GM19043 (cell line): ENCODE measurements around the gene PTPRG.

Experiments used
- ATAC-seq: cut with Tn5 transposase; IDR thresholded peaks from one replicate; pipeline ENCODE4 v1.9.1; 2021; ENCODE audit warnings: low read depth; ENCODE audit not compliant: unreplicated experiment

PTPRG gene

DNA sequence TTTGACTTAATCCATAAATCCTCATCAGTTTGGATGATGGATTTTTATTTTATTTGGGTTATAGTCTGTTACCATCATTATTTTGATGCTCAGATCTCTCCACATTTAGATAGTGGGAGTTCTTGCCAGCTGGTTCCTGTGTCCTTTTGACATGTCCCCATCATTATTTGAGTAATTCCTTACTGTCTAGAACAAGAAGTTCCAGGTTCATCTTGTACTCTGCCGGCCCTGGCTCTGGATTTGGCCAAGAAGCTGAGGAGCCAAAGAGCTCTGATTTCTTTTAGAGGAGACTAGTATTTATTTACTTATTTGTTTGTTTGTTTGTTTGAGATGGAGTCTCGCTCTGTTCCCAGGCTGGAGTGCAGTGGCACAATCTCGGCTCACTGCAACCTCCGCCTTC is 54.3 kb downstream of the PTPRG start:
- no peak for ATAC-seq

DNA sequence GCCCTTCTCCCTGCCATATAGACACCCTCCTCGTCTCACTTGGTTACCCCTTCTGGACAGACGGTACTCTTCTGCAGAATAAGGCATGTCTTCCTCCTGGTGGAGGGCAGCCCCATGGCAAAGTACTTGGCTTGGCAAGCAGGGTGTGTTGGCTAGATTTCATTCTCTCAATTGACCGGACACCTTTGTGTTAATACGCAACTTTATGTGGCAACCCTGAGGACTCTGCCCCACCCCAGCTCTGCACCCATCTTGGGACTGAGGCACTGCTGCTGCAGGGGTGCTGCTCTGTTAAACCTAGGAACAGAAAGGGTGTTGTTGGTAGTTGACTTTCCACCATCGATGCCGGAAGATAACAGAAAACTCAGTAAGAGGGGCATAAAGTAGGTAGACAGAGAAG is 55.2 kb downstream of the PTPRG start:
- ATAC-seq: no peak

DNA sequence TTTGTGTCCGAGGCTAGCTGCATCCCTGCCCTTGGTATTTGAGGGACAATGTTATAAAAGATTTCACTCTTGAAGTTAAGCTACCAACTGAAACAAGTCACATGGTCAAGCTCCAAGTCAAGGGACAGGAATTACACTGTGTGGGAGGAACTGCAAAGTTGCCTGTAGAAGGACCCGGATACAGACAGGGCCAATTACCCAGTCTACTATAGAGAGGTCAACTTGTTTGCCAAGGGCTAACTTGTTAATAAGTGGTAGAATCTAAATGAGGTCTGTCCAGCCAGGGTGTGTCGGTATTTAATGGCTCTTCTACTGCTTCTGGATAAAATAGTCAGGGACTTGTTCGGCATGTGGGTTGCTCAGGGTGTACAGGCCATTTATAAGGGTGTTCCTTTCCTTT is 55.7 kb downstream of the PTPRG start:
- ATAC-seq: no peak

DNA sequence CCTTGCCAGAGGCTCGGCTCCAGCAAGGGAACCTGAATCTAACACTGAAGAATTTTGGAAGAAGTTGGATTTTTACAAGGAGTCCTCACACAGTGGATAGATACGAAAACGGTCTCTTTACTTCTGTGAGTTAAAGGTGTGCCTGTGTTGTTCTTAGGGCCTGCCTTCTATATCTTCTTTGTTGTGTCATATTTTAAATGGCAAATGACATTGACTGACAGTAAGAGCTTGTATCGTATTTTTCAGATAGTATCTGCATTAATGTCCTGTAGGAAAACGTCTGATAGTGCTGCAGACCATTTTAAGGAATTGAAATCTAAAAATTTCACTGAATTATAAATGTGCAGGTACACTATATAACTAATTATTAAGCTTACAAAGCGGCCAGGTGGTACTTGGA is 56.3 kb downstream of the PTPRG start:
- no peak for ATAC-seq

DNA sequence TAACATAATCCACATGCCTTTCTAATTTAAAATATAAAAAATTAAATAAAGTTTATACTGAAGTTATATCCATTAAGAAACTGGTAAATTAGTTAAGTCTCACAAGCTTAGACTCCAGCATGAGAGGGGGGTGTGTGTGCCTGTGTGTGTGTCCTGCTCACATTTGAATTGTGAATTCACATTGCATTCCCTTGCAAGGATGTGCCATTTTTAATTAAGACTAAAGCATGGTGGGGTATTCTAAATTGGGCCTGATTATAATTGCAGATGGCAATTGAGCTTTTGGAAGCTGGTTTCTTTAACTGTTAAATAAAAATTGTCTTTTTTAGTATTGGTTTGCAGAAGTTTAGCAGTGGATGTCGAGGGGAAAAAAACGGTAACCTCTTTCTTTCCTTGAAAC is 56.9 kb downstream of the PTPRG start:
- ATAC-seq: no peak

DNA sequence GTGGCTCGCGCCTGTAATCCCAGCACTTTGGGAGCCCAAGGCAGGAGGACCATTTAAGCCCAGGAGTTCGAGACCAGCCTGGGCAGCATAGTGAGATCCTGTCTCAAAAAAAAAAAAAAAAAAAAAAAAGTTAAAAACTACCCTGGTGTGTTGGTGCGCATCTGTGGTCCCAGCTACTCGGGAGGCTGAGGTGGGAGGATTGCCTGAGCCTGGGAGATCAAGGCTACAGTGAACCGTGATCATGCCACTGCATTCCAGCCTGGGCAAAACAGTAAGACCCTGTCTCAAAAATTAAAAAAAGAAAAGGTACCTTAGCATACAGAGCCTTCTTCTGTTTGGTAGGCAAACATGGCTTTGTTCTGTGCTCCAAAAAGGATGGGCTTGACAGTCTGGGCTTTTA is 57.5 kb downstream of the PTPRG start:
- no peak for ATAC-seq

DNA sequence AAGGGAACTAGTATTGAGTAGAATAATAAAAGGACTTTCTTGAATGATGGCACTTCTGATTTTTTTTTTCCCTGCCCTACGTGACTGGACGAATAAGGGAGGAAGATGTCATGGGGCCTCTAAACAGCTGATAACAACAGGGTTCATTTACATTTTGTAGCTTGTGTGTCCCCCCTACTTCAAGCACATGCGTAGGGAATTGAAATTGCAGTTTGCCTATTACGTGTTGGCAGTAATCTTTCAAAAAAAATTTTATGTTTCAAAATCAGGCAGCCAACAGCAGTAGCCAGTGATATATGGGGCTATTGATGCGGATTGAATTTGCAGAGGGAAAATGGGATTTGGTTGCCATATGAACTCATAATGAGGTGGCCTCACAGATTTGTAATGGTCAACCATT is 58.7 kb downstream of the PTPRG start:
- no peak for ATAC-seq

DNA sequence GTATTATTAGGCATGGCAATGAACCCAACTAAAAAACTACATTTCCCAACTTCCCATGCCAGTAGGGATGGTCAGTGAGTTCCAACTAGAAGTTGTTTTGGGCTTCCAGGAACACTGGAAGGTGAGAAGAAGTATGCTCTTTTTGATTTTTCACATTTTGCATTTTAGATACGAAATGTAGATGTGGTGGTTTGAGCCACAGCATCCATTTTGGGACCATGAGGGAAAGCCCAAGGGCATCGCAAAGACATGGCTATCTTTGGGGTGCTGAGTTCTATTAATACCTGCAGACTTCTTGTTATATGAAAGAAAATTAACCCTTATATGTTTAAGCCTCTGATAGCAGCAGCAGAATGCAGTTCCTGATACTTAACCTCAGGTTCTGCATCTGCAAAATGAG is 62.9 kb downstream of the PTPRG start:
- no peak for ATAC-seq

DNA sequence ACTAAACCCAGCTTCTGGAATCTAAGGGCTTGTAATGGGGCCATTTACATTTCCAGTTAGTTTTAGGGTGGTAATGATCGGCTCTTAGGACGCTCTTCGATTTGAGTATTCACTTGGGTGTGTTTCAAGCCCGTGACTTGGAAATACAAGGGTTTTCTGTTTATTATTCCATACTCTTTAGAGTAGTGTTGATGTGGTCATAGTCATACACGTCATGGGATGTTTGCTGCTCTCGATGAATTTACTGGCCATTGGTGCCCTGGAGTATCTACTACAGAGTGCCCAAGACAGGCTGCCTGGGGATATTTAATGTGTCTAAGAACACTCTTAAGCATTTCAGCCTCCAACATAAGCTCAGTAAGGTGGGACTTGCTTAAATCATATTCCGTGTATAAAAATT is 64.1 kb downstream of the PTPRG start:
- ATAC-seq: no peak

DNA sequence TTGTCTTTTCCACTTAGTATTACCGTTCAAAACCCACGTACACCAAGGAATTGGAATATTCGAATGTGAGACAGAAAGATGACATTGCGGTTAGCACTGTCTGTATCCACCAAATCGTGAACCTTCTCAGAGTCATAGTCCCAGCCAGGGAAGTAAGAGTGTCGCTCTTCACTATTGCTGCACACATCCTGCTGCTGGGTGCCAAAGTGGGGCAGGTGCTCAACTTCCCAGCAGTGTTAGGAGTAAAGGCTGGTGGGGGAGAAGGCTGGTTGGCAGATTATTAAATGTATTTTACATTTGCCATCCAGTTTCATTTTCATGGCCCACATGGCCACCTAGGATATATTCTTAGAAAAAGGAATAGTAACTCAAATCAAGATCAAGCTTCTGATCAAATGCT is 65.1 kb downstream of the PTPRG start:
- ATAC-seq: no peak

DNA sequence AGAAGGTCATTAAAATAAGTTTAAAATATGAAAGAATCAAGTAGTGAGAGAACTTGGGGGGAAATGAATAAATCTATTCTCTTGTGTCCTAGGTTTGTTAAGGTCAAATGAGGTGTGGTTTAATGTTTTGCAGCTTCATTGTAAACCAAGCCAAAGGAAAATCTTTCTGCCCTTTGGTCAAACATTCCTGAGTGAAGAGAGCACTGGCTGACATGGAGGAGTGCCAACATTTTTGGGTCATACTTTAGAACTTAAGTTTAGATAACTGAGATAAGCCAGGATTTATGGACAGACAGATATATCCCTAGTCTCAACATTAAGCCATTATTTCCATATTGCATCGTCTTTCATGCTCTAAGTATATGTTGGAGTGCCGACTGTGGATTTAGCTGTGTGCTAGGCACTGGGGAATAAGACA is 66.4 kb downstream of the PTPRG start:
- ATAC-seq: no peak

DNA sequence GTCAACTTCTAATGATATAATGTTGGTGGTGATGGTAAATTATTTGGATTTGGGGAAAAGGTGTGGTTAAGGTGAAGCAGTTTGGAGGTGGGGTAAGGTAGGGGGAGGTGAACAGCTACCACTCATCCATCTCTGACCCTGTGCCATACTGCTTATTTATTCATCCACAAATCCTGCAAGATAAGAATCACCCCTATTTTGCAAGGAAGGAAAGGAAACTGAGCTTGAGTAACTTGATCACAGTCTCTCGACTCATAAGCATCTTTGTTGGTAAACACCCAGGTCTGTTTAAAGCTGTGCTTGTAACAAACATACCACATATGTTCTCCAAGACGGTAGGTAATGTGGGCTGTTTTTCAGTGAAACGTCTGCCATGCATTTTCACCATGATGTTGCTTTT is 67.3 kb downstream of the PTPRG start:
- ATAC-seq: no peak

DNA sequence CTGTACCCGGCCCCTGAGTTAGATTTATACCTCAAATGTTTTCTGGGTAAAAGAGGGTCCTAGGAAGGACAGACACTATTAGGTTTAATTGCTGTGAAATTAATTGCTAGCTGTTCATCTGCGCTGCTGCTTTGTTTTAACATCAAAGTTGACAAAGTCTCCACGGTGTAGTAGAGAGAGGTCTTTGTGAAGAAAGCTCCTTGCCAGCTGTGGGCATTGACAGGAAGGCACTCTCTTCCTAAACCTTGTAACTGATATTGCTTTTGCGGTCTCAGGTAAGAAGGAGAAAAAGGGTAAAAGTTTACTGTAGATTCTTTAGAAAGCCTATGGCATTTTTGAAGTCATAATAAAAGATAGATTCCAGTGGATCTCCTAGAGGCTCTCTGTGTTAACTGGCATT is 68.1 kb downstream of the PTPRG start:
- ATAC-seq: no peak

DNA sequence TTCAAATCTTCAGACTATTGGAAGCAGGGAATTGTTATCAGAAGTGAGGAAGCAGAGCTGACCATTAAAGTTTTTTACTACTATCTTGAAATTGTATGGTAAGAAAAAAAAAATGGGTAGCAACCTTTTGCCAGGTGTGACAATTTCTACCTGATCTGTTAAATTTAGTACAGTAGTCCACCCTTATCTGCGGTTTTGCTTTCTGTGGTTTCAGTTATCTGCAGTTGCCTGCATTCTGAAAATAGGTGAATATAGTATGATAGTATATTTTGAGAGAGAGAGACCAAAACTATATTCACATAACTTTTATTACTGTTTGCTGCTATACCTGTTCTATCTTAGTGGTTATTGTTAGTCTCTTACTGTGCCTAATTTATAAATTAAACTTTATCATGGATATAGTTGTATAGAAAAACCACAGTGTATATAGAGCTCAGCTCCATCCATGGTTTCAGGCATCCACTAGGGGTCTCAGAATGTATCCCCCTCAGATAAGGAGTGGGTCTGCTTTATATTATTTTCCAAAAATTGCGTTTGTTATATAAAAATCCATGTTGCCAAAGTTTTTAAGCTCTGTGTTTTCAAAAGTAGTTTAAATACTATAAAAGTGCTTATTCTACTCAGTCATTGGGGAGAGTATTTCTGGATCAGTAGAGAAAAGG is 69.9 kb downstream of the PTPRG start:
- no peak for ATAC-seq

DNA sequence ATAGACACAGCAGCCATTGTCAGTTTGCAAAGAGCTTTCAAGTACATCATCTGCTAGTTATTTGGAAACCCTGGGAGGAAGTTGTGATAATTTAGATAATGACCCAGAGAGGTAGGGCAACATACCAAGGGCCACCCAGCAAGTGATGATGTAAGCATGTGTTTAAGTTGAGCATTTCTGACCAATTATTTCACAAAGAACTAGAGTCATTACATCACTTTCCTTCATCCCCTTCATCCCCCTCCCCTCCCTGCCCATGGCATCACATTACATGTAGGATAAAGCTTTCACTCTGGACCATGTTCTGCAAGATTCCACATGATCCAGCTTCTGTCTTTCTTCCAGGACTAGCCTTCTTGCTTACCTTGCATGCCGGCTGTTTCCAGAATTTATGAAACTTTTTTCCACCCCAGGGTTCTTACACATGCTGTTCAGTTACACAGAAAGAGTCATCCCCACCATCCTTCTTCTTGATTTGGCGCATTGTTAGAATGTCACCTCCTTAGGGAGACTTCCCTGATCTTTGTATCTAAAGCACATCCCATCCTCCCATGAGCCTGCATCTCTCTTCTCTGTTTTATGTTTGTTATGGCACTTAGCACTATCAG is 71.3 kb downstream of the PTPRG start:
- no peak for ATAC-seq

DNA sequence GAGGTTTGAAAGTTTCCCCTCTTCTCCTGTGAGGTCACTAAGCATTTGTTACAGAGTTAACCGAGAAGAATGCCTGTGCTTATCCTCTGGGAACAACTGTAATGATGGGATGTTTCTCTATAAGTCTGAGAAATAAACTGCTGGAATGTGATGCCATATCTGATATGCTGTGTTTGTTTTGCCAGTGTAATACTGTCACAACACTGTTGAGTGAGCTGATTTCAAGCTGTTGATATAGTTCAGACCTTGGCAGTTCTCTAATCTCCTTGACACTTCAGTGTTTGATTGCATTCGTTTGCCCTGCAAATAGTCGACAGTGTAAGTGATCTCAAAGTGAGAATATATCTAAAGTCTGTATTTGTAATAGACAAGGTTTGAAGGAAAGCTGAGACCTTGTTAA is 73.3 kb downstream of the PTPRG start:
- ATAC-seq: no peak

DNA sequence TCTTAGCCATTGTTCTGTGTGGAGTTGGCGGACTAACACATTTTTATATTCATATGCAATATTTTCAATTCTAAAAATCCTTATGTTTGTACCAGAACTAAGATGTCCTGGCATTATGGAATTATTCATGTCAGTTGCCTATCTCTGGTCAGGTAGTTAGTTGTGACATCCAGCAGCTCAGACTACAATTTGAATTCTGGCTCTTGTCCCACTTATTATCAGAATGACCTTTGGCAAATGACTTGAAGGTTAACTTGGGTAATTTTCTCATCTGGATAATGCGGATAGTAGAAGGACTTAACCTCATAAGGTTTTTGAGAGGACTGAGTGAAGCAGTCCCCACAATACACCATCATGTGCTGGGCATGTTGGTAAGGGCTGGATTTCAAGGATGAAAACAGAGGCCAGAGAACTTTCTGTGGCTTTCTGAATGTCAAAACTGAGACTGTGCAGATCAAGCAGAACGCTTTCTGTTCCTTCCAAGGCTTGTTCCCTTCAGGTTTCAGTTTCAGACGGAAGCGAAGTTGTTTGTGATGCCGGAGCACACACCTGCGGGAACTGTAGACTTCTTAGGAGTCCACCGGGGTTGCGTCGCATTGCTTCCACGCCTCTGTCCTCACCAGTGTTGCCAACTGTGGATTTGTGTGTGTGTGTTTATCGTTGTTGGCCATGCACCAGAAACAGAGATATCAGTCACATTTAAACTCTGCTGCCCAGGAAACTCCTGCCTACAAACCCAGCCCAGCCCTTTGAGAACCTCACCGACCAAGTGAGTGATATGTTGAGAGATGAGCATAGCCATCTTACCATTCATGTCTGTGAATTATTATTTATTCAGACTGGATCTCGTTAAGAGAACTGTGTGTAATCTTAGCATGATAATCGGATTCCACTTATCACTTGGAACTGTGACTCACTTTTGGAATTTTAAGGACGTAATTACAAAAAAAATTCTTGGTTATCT is 76.0 kb downstream of the PTPRG start:
- ATAC-seq: peak; percentile 94

DNA sequence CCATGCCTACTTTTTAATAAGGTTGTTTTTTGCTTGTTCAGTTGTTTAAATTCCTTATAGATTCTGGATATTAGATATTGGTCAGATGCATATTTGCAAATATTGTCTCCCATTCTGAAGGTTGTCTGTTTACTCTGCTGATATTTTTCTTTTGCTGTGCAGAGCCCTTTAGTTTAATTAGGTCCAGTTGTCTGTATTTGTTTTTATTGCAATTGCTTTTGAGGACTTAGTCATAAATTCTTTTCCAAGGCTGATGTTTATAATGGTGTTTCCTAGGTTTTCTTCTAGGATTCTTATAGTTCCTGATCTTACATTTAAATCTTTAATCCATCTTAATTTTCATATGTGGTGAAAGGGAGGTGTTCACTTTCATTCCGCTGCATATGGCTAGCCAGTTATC is 77.4 kb downstream of the PTPRG start:
- ATAC-seq: no peak

DNA sequence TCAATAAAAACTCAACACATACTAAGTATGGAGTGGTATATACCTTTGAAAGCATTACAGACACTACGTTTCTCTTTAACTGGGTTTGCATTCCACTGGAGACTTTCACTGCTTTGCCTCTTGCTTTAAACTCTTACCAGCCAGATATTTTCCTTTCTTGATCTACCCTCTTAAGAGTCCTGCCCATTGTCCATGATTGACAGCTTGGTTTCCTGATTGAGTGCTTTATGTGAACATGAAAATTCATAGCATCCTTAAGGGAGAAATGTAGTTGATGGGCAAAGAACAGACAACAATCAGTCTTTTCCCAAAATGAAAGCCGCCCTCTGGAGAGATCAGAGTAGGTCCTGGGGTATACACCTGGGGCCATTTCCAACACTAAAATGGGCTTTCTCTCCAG is 78.6 kb downstream of the PTPRG start:
- ATAC-seq: no peak

DNA sequence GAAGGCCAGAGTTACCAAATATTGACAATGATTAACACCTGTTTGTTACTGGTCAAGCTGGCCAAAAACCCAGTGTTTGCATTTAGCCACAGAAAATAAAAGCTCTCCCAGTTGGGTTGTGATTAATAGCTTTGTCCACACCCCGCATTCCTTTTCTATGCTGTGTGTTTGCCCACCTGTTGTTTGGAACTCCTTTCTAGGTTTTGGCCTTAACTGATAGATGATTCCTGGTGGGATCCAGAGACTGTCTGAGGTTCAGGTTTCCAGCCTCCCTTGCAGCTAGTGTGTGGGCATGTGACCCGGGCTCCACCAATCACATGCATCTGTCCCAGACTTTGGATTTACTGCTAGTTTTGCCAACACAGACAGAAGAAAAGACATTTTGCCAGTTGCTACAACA is 83.8 kb downstream of the PTPRG start:
- ATAC-seq: no peak

DNA sequence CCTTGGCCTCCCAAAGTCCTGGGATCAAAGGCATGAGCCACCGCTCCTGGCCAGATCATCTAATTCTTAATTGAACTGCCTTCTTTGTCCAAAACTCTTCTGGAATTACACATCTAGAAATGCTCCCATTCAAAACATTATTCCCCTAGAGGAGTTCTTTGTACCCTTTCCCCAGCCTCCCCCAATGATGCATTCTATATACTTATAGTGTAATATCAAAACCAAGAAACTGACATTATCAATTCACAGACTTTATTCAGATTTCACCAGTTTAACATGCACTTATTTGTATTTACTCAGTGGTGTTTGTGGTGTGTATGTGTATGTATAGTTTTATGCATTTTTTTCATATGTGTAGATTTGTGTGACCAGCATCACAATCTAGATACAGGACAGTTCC is 85.0 kb downstream of the PTPRG start:
- ATAC-seq: no peak
